ENCODE measurements around the gene ASB3. TPM values are rescaled to one million over a fixed set of nuclear protein-coding genes. Genes with fewer than 3 reads are reported as not detected.
A peak's percentile ranks its signal among the peaks of the same experiment; 100 is the strongest.
"Not testable (repeated sequence)": the region's sequence is repeated elsewhere in the genome, so short reads cannot be mapped to it uniquely, and the experiment has no call there.

Gene ASB3
- 27.7 TPM for total RNA-seq

GRCh38 chr2:53786705-53787613, at the start of gene ASB3, which contains the start of gene ERLEC1:
TSS of gene ASB3 (minus strand) at chr2:53786953. CDS start at chr2:53765572, 21,381 bp downstream.
TSS of gene ERLEC1 (plus strand) at chr2:53787044. CDS start at chr2:53787211, 167 bp downstream.
- Histone ChIP-seq H3K9me3 (ENCODE audit: control insufficient read depth in 3 of 3, low read length in 3 of 3) (no peaks in the 10 kb centered on the region), H3K9ac (ENCODE audit: low read depth in 1 of 3, low read length in 3 of 3) (peak within 1 kb of the TSS; percentile 87 to 97 (median 96)), H3K27me3 (ENCODE audit: control insufficient read depth in 3 of 3, insufficient read depth in 3 of 3, low read length in 3 of 3) (no peaks in the 10 kb centered on the region), H3K27ac (ENCODE audit: low read depth, low read length) (peak within 1 kb of the TSS; percentile 79), H3K4me3 (ENCODE audit: low read length in 3 of 3) (peak within 1 kb of the TSS; percentile 91 to 100 (median 96)), H3K4me1 (ENCODE audit: control insufficient read depth in 3 of 3, insufficient read depth in 3 of 3, low read length in 3 of 3) (peaks cover 20 to 41% (median 23%) of the 10 kb centered on the region in 3 donors), H3K36me3 (ENCODE audit: control insufficient read depth in 3 of 3, insufficient read depth in 3 of 3, low read length in 3 of 3) (no peaks in the 10 kb centered on the region)

GRCh38 chr2:53829980-53830290, 43.2 kb upstream of the ASB3 start:
- not testable (repeated sequence) for H3K36me3 ChIP-seq (ENCODE audit: control insufficient read depth in 3 of 3, insufficient read depth in 3 of 3, low read length in 3 of 3); H3K27me3 ChIP-seq (ENCODE audit: control insufficient read depth in 3 of 3, insufficient read depth in 3 of 3, low read length in 3 of 3); H3K27ac ChIP-seq (ENCODE audit: low read depth, low read length); H3K9me3 ChIP-seq (ENCODE audit: control insufficient read depth in 3 of 3, low read length in 3 of 3); H3K9ac ChIP-seq (ENCODE audit: low read depth in 1 of 3, low read length in 3 of 3); H3K4me1 ChIP-seq (ENCODE audit: control insufficient read depth in 3 of 3, insufficient read depth in 3 of 3, low read length in 3 of 3)
- H3K4me3 ChIP-seq (ENCODE audit: low read length in 3 of 3): peak overlapping the region in 1 of 3 donors; percentile 13

- Histone ChIP-seq H3K9ac (ENCODE audit: low read depth in 1 of 3, low read length in 3 of 3) (no peak overlapping the region), H3K4me1 (ENCODE audit: control insufficient read depth in 3 of 3, insufficient read depth in 3 of 3, low read length in 3 of 3) (peaks cover 0 to 4% (median 3%) of the 10 kb centered on the region in 3 donors), H3K4me3 (ENCODE audit: low read length in 3 of 3) (peak overlapping the region in 1 of 3 donors; percentile 13), H3K36me3 (ENCODE audit: control insufficient read depth in 3 of 3, insufficient read depth in 3 of 3, low read length in 3 of 3) (peaks cover 0 to 2% (median 0%) of the 10 kb centered on the region in 3 donors), H3K27ac (ENCODE audit: low read depth, low read length) (no peak overlapping the region), H3K9me3 (ENCODE audit: control insufficient read depth in 3 of 3, low read length in 3 of 3) (no peaks in the 10 kb centered on the region), H3K27me3 (ENCODE audit: control insufficient read depth in 3 of 3, insufficient read depth in 3 of 3, low read length in 3 of 3) (no peaks in the 10 kb centered on the region)
These were observed 42.7 kb upstream of the ASB3 start for GRCh38 chr2:53829273-53829979.

GRCh38 chr2:53828331-53828730, 41.6 kb upstream of the ASB3 start:
- no peaks in the 10 kb centered on the region for H3K27me3 ChIP-seq (ENCODE audit: control insufficient read depth in 3 of 3, insufficient read depth in 3 of 3, low read length in 3 of 3)
- no peak overlapping the region for H3K4me3 ChIP-seq (ENCODE audit: low read length in 3 of 3)
- no peak overlapping the region for H3K9ac ChIP-seq (ENCODE audit: low read depth in 1 of 3, low read length in 3 of 3)
- peaks cover 0 to 4% (median 3%) of the 10 kb centered on the region in 3 donors for H3K4me1 ChIP-seq (ENCODE audit: control insufficient read depth in 3 of 3, insufficient read depth in 3 of 3, low read length in 3 of 3)
- H3K27ac ChIP-seq (ENCODE audit: low read depth, low read length): no peak overlapping the region
- H3K36me3 ChIP-seq (ENCODE audit: control insufficient read depth in 3 of 3, insufficient read depth in 3 of 3, low read length in 3 of 3): peaks cover 0 to 2% (median 0%) of the 10 kb centered on the region in 3 donors
- H3K9me3 ChIP-seq (ENCODE audit: control insufficient read depth in 3 of 3, low read length in 3 of 3): no peaks in the 10 kb centered on the region

DNA sequence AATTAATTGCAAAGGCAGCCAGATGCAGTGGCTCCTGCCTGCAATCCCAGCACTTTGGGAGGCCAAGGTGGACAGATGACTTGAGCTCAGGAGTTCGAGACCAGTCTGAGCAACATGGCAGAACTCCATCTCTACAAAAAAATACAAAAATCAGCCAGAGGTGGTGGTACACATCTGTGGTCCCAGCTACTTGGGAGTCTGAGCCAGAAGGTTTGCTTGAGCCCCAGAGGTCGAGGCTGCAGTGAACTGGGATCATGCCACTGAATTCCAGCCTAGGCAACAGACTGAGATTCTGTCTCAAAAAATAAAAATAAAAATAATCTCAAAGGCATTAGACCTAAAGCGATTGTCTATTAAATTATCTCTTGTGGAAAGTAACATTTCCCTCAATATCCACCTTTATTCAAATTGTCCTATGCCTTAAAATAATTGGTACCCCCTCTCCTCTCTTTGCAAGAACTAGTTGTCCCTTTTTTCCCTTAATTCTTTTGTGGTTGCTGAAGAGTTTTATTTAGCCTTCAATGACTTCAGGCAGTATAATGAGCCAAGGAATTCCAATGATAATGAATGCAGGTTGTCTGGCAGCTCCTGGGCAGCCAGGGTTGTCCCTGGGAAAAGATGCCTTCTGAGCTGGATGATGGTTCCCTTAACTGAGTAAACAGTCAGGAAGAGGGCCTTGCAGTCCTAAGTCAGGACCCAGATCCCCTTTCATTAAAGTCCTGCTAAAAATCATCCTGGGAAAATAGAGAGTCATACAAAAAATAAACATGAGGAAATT, 40.8 kb upstream of the ASB3 start:
- peaks cover 0 to 2% (median 0%) of the 10 kb centered on the region in 3 donors for H3K36me3 ChIP-seq (ENCODE audit: control insufficient read depth in 3 of 3, insufficient read depth in 3 of 3, low read length in 3 of 3)
- H3K9ac ChIP-seq (ENCODE audit: low read depth in 1 of 3, low read length in 3 of 3): no peak overlapping the region
- H3K9me3 ChIP-seq (ENCODE audit: control insufficient read depth in 3 of 3, low read length in 3 of 3): no peaks in the 10 kb centered on the region
- peaks cover 0 to 4% (median 3%) of the 10 kb centered on the region in 3 donors for H3K4me1 ChIP-seq (ENCODE audit: control insufficient read depth in 3 of 3, insufficient read depth in 3 of 3, low read length in 3 of 3)
- no peak overlapping the region for H3K4me3 ChIP-seq (ENCODE audit: low read length in 3 of 3)
- no peak overlapping the region for H3K27ac ChIP-seq (ENCODE audit: low read depth, low read length)
- no peaks in the 10 kb centered on the region for H3K27me3 ChIP-seq (ENCODE audit: control insufficient read depth in 3 of 3, insufficient read depth in 3 of 3, low read length in 3 of 3)

DNA sequence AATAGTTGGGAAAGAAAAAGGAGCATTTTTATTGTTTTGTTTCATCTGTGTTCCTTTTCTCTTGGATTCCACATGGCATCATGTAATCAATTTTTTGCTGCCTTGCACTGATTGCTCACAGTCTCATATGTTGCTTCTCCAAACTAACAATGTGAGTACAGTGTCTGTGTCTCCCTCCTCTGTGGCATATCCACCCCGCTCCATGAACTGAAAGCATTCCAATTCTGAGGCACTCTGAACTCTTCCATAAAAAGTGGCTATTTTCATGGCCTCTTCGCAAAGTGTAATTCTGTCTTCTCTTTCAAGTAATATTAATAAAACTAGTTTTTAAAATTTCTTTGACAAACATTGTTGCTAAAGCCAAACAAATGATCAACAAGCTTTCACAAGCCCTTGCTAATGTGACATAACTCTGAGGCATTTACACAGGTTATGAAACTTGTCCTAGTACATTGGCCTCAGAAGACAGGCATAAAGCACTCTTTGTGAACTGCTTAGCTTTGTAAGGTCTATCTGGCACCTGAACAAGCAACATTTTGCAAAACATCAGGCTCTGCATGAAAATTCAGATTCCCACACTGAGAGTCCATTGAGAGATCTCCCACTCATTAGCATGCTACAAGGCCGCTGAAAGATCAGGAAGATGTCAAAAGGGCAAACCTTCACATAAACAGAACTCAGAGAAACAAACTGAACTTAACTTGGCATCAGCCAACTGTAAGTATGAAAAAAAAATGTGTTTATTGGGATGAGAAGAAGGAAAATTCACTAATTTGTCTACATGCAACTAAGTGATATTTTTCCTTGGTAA, 40.0 kb upstream of the ASB3 start:
- peaks cover 0 to 4% (median 3%) of the 10 kb centered on the region in 3 donors for H3K4me1 ChIP-seq (ENCODE audit: control insufficient read depth in 3 of 3, insufficient read depth in 3 of 3, low read length in 3 of 3)
- no peaks in the 10 kb centered on the region for H3K9me3 ChIP-seq (ENCODE audit: control insufficient read depth in 3 of 3, low read length in 3 of 3)
- H3K9ac ChIP-seq (ENCODE audit: low read depth in 1 of 3, low read length in 3 of 3): no peak overlapping the region
- H3K36me3 ChIP-seq (ENCODE audit: control insufficient read depth in 3 of 3, insufficient read depth in 3 of 3, low read length in 3 of 3): peaks cover 0 to 2% (median 0%) of the 10 kb centered on the region in 3 donors
- no peak overlapping the region for H3K27ac ChIP-seq (ENCODE audit: low read depth, low read length)
- H3K4me3 ChIP-seq (ENCODE audit: low read length in 3 of 3): no peak overlapping the region
- H3K27me3 ChIP-seq (ENCODE audit: control insufficient read depth in 3 of 3, insufficient read depth in 3 of 3, low read length in 3 of 3): no peaks in the 10 kb centered on the region

GRCh38 chr2:53826030-53826410, 39.3 kb upstream of the ASB3 start:
- Histone ChIP-seq H3K4me1 (ENCODE audit: control insufficient read depth in 3 of 3, insufficient read depth in 3 of 3, low read length in 3 of 3) (peaks cover 0 to 4% (median 3%) of the 10 kb centered on the region in 3 donors), H3K9me3 (ENCODE audit: control insufficient read depth in 3 of 3, low read length in 3 of 3) (no peaks in the 10 kb centered on the region), H3K4me3 (ENCODE audit: low read length in 3 of 3) (no peak overlapping the region), H3K9ac (ENCODE audit: low read depth in 1 of 3, low read length in 3 of 3) (no peak overlapping the region), H3K27me3 (ENCODE audit: control insufficient read depth in 3 of 3, insufficient read depth in 3 of 3, low read length in 3 of 3) (no peaks in the 10 kb centered on the region), H3K36me3 (ENCODE audit: control insufficient read depth in 3 of 3, insufficient read depth in 3 of 3, low read length in 3 of 3) (peaks cover 0 to 2% (median 0%) of the 10 kb centered on the region in 3 donors), H3K27ac (ENCODE audit: low read depth, low read length) (no peak overlapping the region)

DNA sequence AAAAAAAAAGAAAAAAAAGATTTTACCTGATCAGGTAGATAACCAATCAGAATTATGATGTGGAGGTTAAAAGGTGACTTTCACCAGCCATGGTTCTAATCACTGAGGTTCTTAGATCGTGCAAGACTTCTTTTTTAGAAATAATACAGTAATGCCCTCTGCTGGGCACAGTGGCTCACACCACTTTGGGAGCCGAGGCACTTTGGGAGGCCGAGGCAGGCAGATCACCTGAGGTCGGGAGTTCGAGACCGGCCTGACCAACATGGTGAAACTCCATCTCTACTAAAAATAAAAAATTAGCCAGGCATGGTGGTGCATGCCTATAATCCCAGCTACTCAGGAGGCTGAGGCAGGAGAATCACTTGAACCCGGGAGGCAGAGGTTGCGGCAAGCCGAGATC, 36.9 kb upstream of the ASB3 start:
- H3K27ac ChIP-seq (ENCODE audit: low read depth, low read length); H3K4me1 ChIP-seq (ENCODE audit: control insufficient read depth in 3 of 3, insufficient read depth in 3 of 3, low read length in 3 of 3); H3K27me3 ChIP-seq (ENCODE audit: control insufficient read depth in 3 of 3, insufficient read depth in 3 of 3, low read length in 3 of 3); H3K9ac ChIP-seq (ENCODE audit: low read depth in 1 of 3, low read length in 3 of 3); H3K9me3 ChIP-seq (ENCODE audit: control insufficient read depth in 3 of 3, low read length in 3 of 3); H3K4me3 ChIP-seq (ENCODE audit: low read length in 3 of 3): not testable (repeated sequence)
- H3K36me3 ChIP-seq (ENCODE audit: control insufficient read depth in 3 of 3, insufficient read depth in 3 of 3, low read length in 3 of 3): peaks cover 3 to 14% (median 5%) of the 10 kb centered on the region in 3 donors

GRCh38 chr2:53821810-53822209, 35.1 kb upstream of the ASB3 start:
- Histone ChIP-seq H3K27ac (ENCODE audit: low read depth, low read length) (no peak overlapping the region), H3K9me3 (ENCODE audit: control insufficient read depth in 3 of 3, low read length in 3 of 3) (no peaks in the 10 kb centered on the region), H3K27me3 (ENCODE audit: control insufficient read depth in 3 of 3, insufficient read depth in 3 of 3, low read length in 3 of 3) (no peaks in the 10 kb centered on the region), H3K36me3 (ENCODE audit: control insufficient read depth in 3 of 3, insufficient read depth in 3 of 3, low read length in 3 of 3) (peaks cover 6 to 17% (median 13%) of the 10 kb centered on the region in 3 donors), H3K4me3 (ENCODE audit: low read length in 3 of 3) (no peak overlapping the region), H3K4me1 (ENCODE audit: control insufficient read depth in 3 of 3, insufficient read depth in 3 of 3, low read length in 3 of 3) (no peaks in the 10 kb centered on the region), H3K9ac (ENCODE audit: low read depth in 1 of 3, low read length in 3 of 3) (no peak overlapping the region)
